IPS DF 6.9 (cell line): ENCODE measurements around the gene AIPL1.

Experiments used
- DNase-seq: peaks from one replicate; pipeline ENCODE4 v3.0.0-alpha.2; 2013; ENCODE audit warnings: low read depth, low spot score
- H3K27ac ChIP-seq: one replicate; pipeline ENCODE4 v1.5.1; 2013; ENCODE audit warnings: low read length, control low read depth
- H3K27me3 ChIP-seq: 2 replicates; pipeline ENCODE4 v1.6.1; 2013; ENCODE audit warnings: mild to moderate bottlenecking, low read length; ENCODE audit not compliant: control insufficient read depth, insufficient read depth
- H3K36me3 ChIP-seq: 2 replicates; pipeline ENCODE4 v1.6.1; 2013; ENCODE audit warnings: low read length; ENCODE audit not compliant: control insufficient read depth, insufficient read depth
- H3K4me1 ChIP-seq: 2 replicates; pipeline ENCODE4 v1.6.1; 2013; ENCODE audit warnings: low read length; ENCODE audit not compliant: control insufficient read depth, insufficient read depth
- H3K4me3 ChIP-seq: 2 replicates; pipeline ENCODE4 v1.5.1; 2013; ENCODE audit warnings: mild to moderate bottlenecking, low read length
- H3K9me3 ChIP-seq: 2 replicates; pipeline ENCODE4 v1.6.1; 2013; ENCODE audit warnings: low read length, inconsistent platforms; ENCODE audit not compliant: control insufficient read depth, insufficient read depth
- WGBS: extraction: QIAGEN DNeasy Blood & Tissue Kit; methylation state at CpG from one replicate; pipeline ENCODE4 v1.1.7; 2013; ENCODE audit warnings: mixed read lengths, missing lambda C conversion rate; ENCODE audit not compliant: insufficient read length, insufficient coverage; 5-methylcytosine and 5-hydroxymethylcytosine counted together

The AIPL1 gene

GRCh38 chr17:6475411-6475810, 40.5 kb upstream of the AIPL1 start:
- no peaks in the 10 kb centered on the region; the same call in 1 of the 2 replicates for H3K4me1 ChIP-seq
- H3K27me3 ChIP-seq, result no peaks in the 10 kb centered on the region
- H3K4me3 ChIP-seq, result no peak overlapping the region
- no peak for DNase-seq
- H3K9me3 ChIP-seq, result no peaks in the 10 kb centered on the region
- no CpG with 5 or more reads among the region's 4 CpGs for WGBS
- H3K27ac ChIP-seq, result no peak overlapping the region
- no peaks in the 10 kb centered on the region for H3K36me3 ChIP-seq

- H3K27ac ChIP-seq, result no peak overlapping the region
- H3K36me3 ChIP-seq, result no peaks in the 10 kb centered on the region; the same call in 1 of the 2 replicates
- no CpG with 5 or more reads among the region's 7 CpGs for WGBS
- no peak for DNase-seq
- H3K4me1 ChIP-seq, result no peaks in the 10 kb centered on the region; the same call in 1 of the 2 replicates
- H3K4me3 ChIP-seq, result no peak overlapping the region
- H3K27me3 ChIP-seq, result no peaks in the 10 kb centered on the region
- H3K9me3 ChIP-seq, result no peaks in the 10 kb centered on the region
Measured at GRCh38 chr17:6474906-6475305, 40.0 kb upstream of the AIPL1 start.

- Histone ChIP-seq H3K27ac (no peak overlapping the region), H3K4me1 (no peaks in the 10 kb centered on the region; the same call in 1 of the 2 replicates), H3K9me3 (no peaks in the 10 kb centered on the region), H3K36me3 (no peaks in the 10 kb centered on the region; the same call in 1 of the 2 replicates), H3K27me3 (no peaks in the 10 kb centered on the region), H3K4me3 (no peak overlapping the region)
- DNase-seq, result no peak
- WGBS, result no CpG with 5 or more reads among the region's 22 CpGs
Measured at GRCh38 chr17:6474376-6474775, 39.5 kb upstream of the AIPL1 start.

- WGBS, result no CpG with 5 or more reads among the region's 14 CpGs
- Histone ChIP-seq H3K4me1 (no peaks in the 10 kb centered on the region; the same call in 1 of the 2 replicates), H3K27me3 (no peaks in the 10 kb centered on the region), H3K4me3 (no peak overlapping the region), H3K36me3 (no peaks in the 10 kb centered on the region; the same call in 1 of the 2 replicates), H3K9me3 (no peaks in the 10 kb centered on the region), H3K27ac (no peak overlapping the region)
- no peak for DNase-seq
Measured at GRCh38 chr17:6473128-6473767, 38.3 kb upstream of the AIPL1 start.

GRCh38 chr17:6472517-6472916, 37.6 kb upstream of the AIPL1 start:
- Histone ChIP-seq H3K27ac (no peak overlapping the region), H3K4me1 (no peaks in the 10 kb centered on the region; the same call in 1 of the 2 replicates), H3K4me3 (no peak overlapping the region), H3K36me3 (no peaks in the 10 kb centered on the region; the same call in 1 of the 2 replicates), H3K27me3 (no peaks in the 10 kb centered on the region), H3K9me3 (no peaks in the 10 kb centered on the region)
- WGBS, result no CpG with 5 or more reads among the region's 10 CpGs
- no peak for DNase-seq

- Histone ChIP-seq H3K4me3 (no peak overlapping the region), H3K36me3 (no peaks in the 10 kb centered on the region; the same call in 1 of the 2 replicates), H3K4me1 (no peaks in the 10 kb centered on the region; the same call in 1 of the 2 replicates), H3K27me3 (no peaks in the 10 kb centered on the region), H3K27ac (no peak overlapping the region), H3K9me3 (no peaks in the 10 kb centered on the region)
- DNase-seq, result no peak
- no CpG with 5 or more reads among the region's 19 CpGs for WGBS
Measured at GRCh38 chr17:6471531-6472465, 36.9 kb upstream of the AIPL1 start.

GRCh38 chr17:6470751-6471521, 36.0 kb upstream of the AIPL1 start:
- no peak overlapping the region for H3K27ac ChIP-seq
- H3K9me3 ChIP-seq, result no peaks in the 10 kb centered on the region
- no peaks in the 10 kb centered on the region; the same call in 1 of the 2 replicates for H3K4me1 ChIP-seq
- H3K27me3 ChIP-seq, result no peaks in the 10 kb centered on the region
- no peaks in the 10 kb centered on the region; the same call in 1 of the 2 replicates for H3K36me3 ChIP-seq
- WGBS, result no CpG with 5 or more reads among the region's 17 CpGs
- DNase-seq, result no peak
- no peak overlapping the region for H3K4me3 ChIP-seq

- DNase-seq, result no peak
- no CpG with 5 or more reads among the region's 24 CpGs for WGBS
- H3K27ac ChIP-seq, result no peak overlapping the region
Measured at GRCh38 chr17:6470146-6470718, 35.3 kb upstream of the AIPL1 start.

GRCh38 chr17:6468051-6468790, 33.3 kb upstream of the AIPL1 start:
- WGBS, result no CpG with 5 or more reads among the region's 23 CpGs
- H3K9me3 ChIP-seq, result no peaks in the 10 kb centered on the region
- no peak overlapping the region for H3K4me3 ChIP-seq
- H3K27me3 ChIP-seq, result no peaks in the 10 kb centered on the region
- H3K27ac ChIP-seq, result no peak overlapping the region
- no peaks in the 10 kb centered on the region; the same call in 1 of the 2 replicates for H3K36me3 ChIP-seq
- DNase-seq, result no peak
- no peaks in the 10 kb centered on the region; the same call in 1 of the 2 replicates for H3K4me1 ChIP-seq

More at GRCh38 chr17:6470146-6470718, 35.3 kb upstream of the AIPL1 start:
- H3K27me3 ChIP-seq, result no peaks in the 10 kb centered on the region
- H3K9me3 ChIP-seq, result no peaks in the 10 kb centered on the region
- H3K4me3 ChIP-seq, result no peak overlapping the region
- no peaks in the 10 kb centered on the region; the same call in 1 of the 2 replicates for H3K36me3 ChIP-seq
- H3K4me1 ChIP-seq, result no peaks in the 10 kb centered on the region; the same call in 1 of the 2 replicates
